Measurements from ENCODE around the gene ACTA2. TPM values are rescaled to one million over a fixed set of nuclear protein-coding genes. Genes with fewer than 3 reads are reported as not detected.
A peak's percentile ranks its signal among the peaks of the same experiment; 100 is the strongest.

Gene ACTA2
- total RNA-seq, 1 experiment from 2014 or later, result 2.4 TPM

GRCh38 chr10:88963318-88963717 is 10.7 kb upstream of the ACTA2 start:
- no peaks in the 10 kb centered on the region for H3K9me3 ChIP-seq (ENCODE audit: control insufficient read depth, low read depth, low read length)
- no peak overlapping the region for H3K14ac ChIP-seq (ENCODE audit: insufficient read depth, low read length)

More at GRCh38 chr10:88963318-88963717, 10.7 kb upstream of the ACTA2 start:
- Mint-ChIP-seq H3K27me3 (ENCODE audit: low read depth) (no peaks in the 10 kb centered on the region), H3K9me3 (no peaks in the 10 kb centered on the region), H3K4me1 (peaks cover 0 to 9% of the 10 kb centered on the region in 2 experiments; a peak in 2 of 4 replicates), H3K4me3 (no peak overlapping the region), H3K27ac (no peak overlapping the region), H3K36me3 (ENCODE audit: insufficient read depth in 1 of 3, low read depth in 3 of 3) (no peaks in the 10 kb centered on the region)
- Histone ChIP-seq H2BK20ac (ENCODE audit: low read depth, low read length, poor library complexity, severe bottlenecking) (no peak overlapping the region), H3K79me2 (ENCODE audit: insufficient read depth, low read length) (no peaks in the 10 kb centered on the region), H3K23me2 (ENCODE audit: insufficient read length, low read depth, low read length, poor library complexity, severe bottlenecking) (no peaks in the 10 kb centered on the region), H4K8ac (replicated peaks; ENCODE audit: insufficient read length, low read depth, low read length) (no peak overlapping the region), H3K4me1 (ENCODE audit: insufficient read depth, low read length) (no peaks in the 10 kb centered on the region), H2BK12ac (ENCODE audit: insufficient read length, low read depth, low read length) (no peak overlapping the region), H2BK5ac (ENCODE audit: insufficient read length, low read length) (no peak overlapping the region), H2BK120ac (ENCODE audit: low read depth, low read length, poor library complexity, severe bottlenecking) (no peak overlapping the region), H4K91ac (ENCODE audit: insufficient read length, low read depth, low read length) (no peak overlapping the region), H4K5ac (ENCODE audit: insufficient read length, low read depth, low read length) (no peak overlapping the region), H2AFZ (ENCODE audit: low read length) (no peak overlapping the region), H3T11ph (ENCODE audit: low read length) (no peak overlapping the region), H3K23ac (ENCODE audit: insufficient read length, low read depth, low read length) (no peak overlapping the region), H3K4ac (ENCODE audit: low read depth, low read length) (no peak overlapping the region), H3K4me2 (ENCODE audit: insufficient read depth, insufficient read length, low read length) (no peak overlapping the region), H3K18ac (ENCODE audit: insufficient read length, low read depth, low read length) (no peak overlapping the region), H3K27me3 (ENCODE audit: insufficient read depth, low read length) (no peaks in the 10 kb centered on the region), H3K56ac (ENCODE audit: insufficient read length, low read depth, low read length) (no peak overlapping the region), H2AK5ac (ENCODE audit: insufficient read length, low read length) (no peak overlapping the region), H3K27ac (ENCODE audit: insufficient read length, low read depth, low read length) (no peak overlapping the region), H2BK15ac (ENCODE audit: low read depth, low read length) (no peak overlapping the region), H4K20me1 (ENCODE audit: control insufficient read depth, insufficient read depth, insufficient read length) (no peaks in the 10 kb centered on the region), H3K9ac (ENCODE audit: extremely low read depth, insufficient read length, low read length) (no peak overlapping the region), H3K79me1 (ENCODE audit: insufficient read depth, low read depth, low read length, poor library complexity, severe bottlenecking) (no peaks in the 10 kb centered on the region)
- TF ChIP-seq, protein P1, sequence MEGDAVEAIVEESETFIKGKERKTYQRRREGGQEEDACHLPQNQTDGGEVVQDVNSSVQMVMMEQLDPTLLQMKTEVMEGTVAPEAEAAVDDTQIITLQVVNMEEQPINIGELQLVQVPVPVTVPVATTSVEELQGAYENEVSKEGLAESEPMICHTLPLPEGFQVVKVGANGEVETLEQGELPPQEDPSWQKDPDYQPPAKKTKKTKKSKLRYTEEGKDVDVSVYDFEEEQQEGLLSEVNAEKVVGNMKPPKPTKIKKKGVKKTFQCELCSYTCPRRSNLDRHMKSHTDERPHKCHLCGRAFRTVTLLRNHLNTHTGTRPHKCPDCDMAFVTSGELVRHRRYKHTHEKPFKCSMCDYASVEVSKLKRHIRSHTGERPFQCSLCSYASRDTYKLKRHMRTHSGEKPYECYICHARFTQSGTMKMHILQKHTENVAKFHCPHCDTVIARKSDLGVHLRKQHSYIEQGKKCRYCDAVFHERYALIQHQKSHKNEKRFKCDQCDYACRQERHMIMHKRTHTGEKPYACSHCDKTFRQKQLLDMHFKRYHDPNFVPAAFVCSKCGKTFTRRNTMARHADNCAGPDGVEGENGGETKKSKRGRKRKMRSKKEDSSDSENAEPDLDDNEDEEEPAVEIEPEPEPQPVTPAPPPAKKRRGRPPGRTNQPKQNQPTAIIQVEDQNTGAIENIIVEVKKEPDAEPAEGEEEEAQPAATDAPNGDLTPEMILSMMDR (conservative IDR thresholded peaks at IDR 0.05), result peak; percentile 41
- DNase-seq, result no peak
- no CpG with 5 or more reads among the region's 2 CpGs for WGBS (ENCODE audit: extremely low coverage, insufficient read length, low lambda C conversion rate)
